A673 (cell line): ENCODE data around the gene RAB28.
"Not testable (repeated sequence)": the region's sequence is repeated elsewhere in the genome, so short reads cannot be mapped to it uniquely, and the experiment has no call there.

Experiments used
- EZH2 ChIP-seq: fragments of 200-600 bp; sonication (generic); IDR thresholded peaks from 2 replicates; pipeline ENCODE4 v1.6.1; 2017; ENCODE audit warnings: borderline replicate concordance, low read depth, mild to moderate bottlenecking, mixed read lengths, antibody characterized with exemption, low read length; ENCODE audit not compliant: poor library complexity, severe bottlenecking
- TF ChIP-seq, protein P1 (sequence below): fragments of 300-800, 200-600 bp; sonication (generic); conservative IDR thresholded peaks from 2 replicates; pipeline ENCODE4 v1.5.1; 2017; ENCODE audit warnings: low read depth, mild to moderate bottlenecking, antibody characterized with exemption, low read length, moderate library complexity, mixed read lengths

DNA sequence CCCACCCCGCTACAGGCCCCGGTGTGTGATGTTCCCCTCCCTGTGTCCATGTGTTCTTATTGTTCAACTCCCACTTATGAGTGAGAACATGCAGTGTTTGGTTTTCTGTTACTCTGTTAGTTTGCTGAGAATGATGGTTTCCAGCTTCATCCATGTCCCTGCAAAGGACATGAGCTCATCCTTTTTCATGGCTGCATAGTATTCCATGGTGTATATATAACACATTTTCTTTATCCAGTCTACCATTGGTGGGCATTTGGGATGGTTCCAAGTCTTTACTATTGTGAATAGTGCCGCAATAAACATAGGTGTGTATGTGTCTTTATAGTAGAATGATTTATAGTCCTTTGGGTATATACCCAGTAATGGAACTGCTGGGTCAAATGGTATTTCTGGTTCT is 78.0 kb downstream of the RAB28 start:
- TF ChIP-seq, protein P1, sequence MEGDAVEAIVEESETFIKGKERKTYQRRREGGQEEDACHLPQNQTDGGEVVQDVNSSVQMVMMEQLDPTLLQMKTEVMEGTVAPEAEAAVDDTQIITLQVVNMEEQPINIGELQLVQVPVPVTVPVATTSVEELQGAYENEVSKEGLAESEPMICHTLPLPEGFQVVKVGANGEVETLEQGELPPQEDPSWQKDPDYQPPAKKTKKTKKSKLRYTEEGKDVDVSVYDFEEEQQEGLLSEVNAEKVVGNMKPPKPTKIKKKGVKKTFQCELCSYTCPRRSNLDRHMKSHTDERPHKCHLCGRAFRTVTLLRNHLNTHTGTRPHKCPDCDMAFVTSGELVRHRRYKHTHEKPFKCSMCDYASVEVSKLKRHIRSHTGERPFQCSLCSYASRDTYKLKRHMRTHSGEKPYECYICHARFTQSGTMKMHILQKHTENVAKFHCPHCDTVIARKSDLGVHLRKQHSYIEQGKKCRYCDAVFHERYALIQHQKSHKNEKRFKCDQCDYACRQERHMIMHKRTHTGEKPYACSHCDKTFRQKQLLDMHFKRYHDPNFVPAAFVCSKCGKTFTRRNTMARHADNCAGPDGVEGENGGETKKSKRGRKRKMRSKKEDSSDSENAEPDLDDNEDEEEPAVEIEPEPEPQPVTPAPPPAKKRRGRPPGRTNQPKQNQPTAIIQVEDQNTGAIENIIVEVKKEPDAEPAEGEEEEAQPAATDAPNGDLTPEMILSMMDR: not testable (repeated sequence)
- not testable (repeated sequence) for TF ChIP-seq EZH2
